Measurements from ENCODE around the gene NDUFV2.

The NDUFV2 gene

GRCh38 chr18:9101730-9102507, 580 bp upstream of the NDUFV2 start:
- Histone ChIP-seq H3K36me3 (ENCODE audit: insufficient read depth, low read length) (peaks cover 36% of the 10 kb centered on the region; the same call in 1 of the 2 replicates), H3K9me3 (ENCODE audit: low read length) (no peaks in the 10 kb centered on the region), H3K79me2 (ENCODE audit: insufficient read depth, low read length) (peaks cover 41% of the 10 kb centered on the region), H3K9ac (ENCODE audit: low read length) (peak overlapping the region; percentile 88), H3K27ac (ENCODE audit: low read depth, low read length, poor library complexity, severe bottlenecking) (peak overlapping the region; percentile 69), H2AFZ (ENCODE audit: low read length) (no peak overlapping the region), H3K4me2 (ENCODE audit: low read length) (peak overlapping the region; percentile 82), H3K4me3 (ENCODE audit: low read depth, low read length, poor library complexity, severe bottlenecking) (peak overlapping the region; percentile 84), H3K27me3 (ENCODE audit: insufficient read depth, low read length) (no peaks in the 10 kb centered on the region), H4K20me1 (ENCODE audit: insufficient read depth, low read length) (peaks cover 7% of the 10 kb centered on the region; the same call in 1 of the 2 replicates), H3K9me2 (ENCODE audit: low read depth, low read length) (no peaks in the 10 kb centered on the region), H3K4me1 (ENCODE audit: insufficient read depth, low read length, severe bottlenecking) (peaks cover 41% of the 10 kb centered on the region), H3F3A (ENCODE audit: insufficient read depth, low read length) (no peaks in the 10 kb centered on the region)
- TF ChIP-seq EZH2 (IDR thresholded peaks at IDR 0.05; ENCODE audit: borderline replicate concordance, low read length) = no peak
- TF ChIP-seq, protein P1, sequence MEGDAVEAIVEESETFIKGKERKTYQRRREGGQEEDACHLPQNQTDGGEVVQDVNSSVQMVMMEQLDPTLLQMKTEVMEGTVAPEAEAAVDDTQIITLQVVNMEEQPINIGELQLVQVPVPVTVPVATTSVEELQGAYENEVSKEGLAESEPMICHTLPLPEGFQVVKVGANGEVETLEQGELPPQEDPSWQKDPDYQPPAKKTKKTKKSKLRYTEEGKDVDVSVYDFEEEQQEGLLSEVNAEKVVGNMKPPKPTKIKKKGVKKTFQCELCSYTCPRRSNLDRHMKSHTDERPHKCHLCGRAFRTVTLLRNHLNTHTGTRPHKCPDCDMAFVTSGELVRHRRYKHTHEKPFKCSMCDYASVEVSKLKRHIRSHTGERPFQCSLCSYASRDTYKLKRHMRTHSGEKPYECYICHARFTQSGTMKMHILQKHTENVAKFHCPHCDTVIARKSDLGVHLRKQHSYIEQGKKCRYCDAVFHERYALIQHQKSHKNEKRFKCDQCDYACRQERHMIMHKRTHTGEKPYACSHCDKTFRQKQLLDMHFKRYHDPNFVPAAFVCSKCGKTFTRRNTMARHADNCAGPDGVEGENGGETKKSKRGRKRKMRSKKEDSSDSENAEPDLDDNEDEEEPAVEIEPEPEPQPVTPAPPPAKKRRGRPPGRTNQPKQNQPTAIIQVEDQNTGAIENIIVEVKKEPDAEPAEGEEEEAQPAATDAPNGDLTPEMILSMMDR (IDR thresholded peaks at IDR 0.05; ENCODE audit: low read length) = no peak

DNA sequence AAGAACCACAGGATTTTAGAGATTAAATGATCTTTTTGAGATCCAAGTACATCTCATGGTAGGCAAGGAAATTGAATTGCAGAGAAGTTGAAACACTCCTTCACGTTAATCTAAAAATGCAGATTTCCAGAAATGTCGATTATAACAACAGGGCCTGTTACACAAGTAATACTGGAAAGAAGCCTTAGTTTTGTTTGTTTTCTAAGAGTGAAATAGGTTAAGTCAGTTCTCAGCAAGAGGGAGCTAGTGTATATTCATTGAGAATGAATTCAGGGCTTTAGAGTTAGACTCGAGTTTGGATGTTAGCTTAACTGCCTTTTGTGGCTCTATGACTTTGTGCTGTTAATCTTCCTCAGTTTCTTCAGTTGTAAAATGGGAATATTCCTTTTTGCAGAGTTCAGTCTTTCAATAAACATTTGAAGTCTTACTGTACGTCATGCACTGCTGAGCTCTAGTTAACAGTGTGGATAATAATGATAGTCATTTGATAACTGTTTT, 926 bp downstream of the NDUFV2 start:
- Histone ChIP-seq H3K27ac (ENCODE audit: low read depth, low read length, poor library complexity, severe bottlenecking) (peak overlapping the region; percentile 78), H3K4me3 (ENCODE audit: low read depth, low read length, poor library complexity, severe bottlenecking) (peak overlapping the region; percentile 84), H4K20me1 (ENCODE audit: insufficient read depth, low read length) (peaks cover 7% of the 10 kb centered on the region; the same call in 1 of the 2 replicates), H2AFZ (ENCODE audit: low read length) (no peak overlapping the region), H3K9me3 (ENCODE audit: low read length) (no peaks in the 10 kb centered on the region), H3K4me2 (ENCODE audit: low read length) (peak overlapping the region; percentile 94), H3K9ac (ENCODE audit: low read length) (peak overlapping the region; percentile 91), H3F3A (ENCODE audit: insufficient read depth, low read length) (no peaks in the 10 kb centered on the region), H3K36me3 (ENCODE audit: insufficient read depth, low read length) (peaks cover 37% of the 10 kb centered on the region; the same call in 1 of the 2 replicates), H3K27me3 (ENCODE audit: insufficient read depth, low read length) (no peaks in the 10 kb centered on the region), H3K9me2 (ENCODE audit: low read depth, low read length) (no peaks in the 10 kb centered on the region), H3K79me2 (ENCODE audit: insufficient read depth, low read length) (peaks cover 56% of the 10 kb centered on the region), H3K4me1 (ENCODE audit: insufficient read depth, low read length, severe bottlenecking) (peaks cover 56% of the 10 kb centered on the region)
- no peak for TF ChIP-seq EZH2 (IDR thresholded peaks at IDR 0.05; ENCODE audit: borderline replicate concordance, low read length)
- TF ChIP-seq, protein P1 (IDR thresholded peaks at IDR 0.05; ENCODE audit: low read length) = peak; percentile 52; the same call in 1 of the 2 replicates

GRCh38 chr18:9104244-9104901, 1.9 kb downstream of the NDUFV2 start:
- Histone ChIP-seq H3K4me1 (ENCODE audit: insufficient read depth, low read length, severe bottlenecking) (peaks cover 64% of the 10 kb centered on the region), H4K20me1 (ENCODE audit: insufficient read depth, low read length) (peaks cover 7% of the 10 kb centered on the region; the same call in 1 of the 2 replicates), H3K79me2 (ENCODE audit: insufficient read depth, low read length) (peaks cover 66% of the 10 kb centered on the region), H3K4me3 (ENCODE audit: low read depth, low read length, poor library complexity, severe bottlenecking) (peak overlapping the region; percentile 84), H2AFZ (ENCODE audit: low read length) (no peak overlapping the region), H3K9me3 (ENCODE audit: low read length) (no peaks in the 10 kb centered on the region), H3K36me3 (ENCODE audit: insufficient read depth, low read length) (peaks cover 38% of the 10 kb centered on the region; the same call in 1 of the 2 replicates), H3K9me2 (ENCODE audit: low read depth, low read length) (no peaks in the 10 kb centered on the region), H3K4me2 (ENCODE audit: low read length) (peak overlapping the region; percentile 94), H3F3A (ENCODE audit: insufficient read depth, low read length) (no peaks in the 10 kb centered on the region), H3K27ac (ENCODE audit: low read depth, low read length, poor library complexity, severe bottlenecking) (peak overlapping the region; percentile 78), H3K9ac (ENCODE audit: low read length) (peak overlapping the region; percentile 91), H3K27me3 (ENCODE audit: insufficient read depth, low read length) (no peaks in the 10 kb centered on the region)
- TF ChIP-seq, protein P1 (IDR thresholded peaks at IDR 0.05; ENCODE audit: low read length) = no peak
- TF ChIP-seq EZH2 (IDR thresholded peaks at IDR 0.05; ENCODE audit: borderline replicate concordance, low read length) = no peak

Measured in OCI-LY1 (cell line).